Measurements from ENCODE around the gene SPEF2. TPM values are rescaled to one million over a fixed set of nuclear protein-coding genes. Genes with fewer than 3 reads are reported as not detected.

The SPEF2 gene
- total RNA-seq, 1 donor from 2014 or later: 6.9 TPM

DNA sequence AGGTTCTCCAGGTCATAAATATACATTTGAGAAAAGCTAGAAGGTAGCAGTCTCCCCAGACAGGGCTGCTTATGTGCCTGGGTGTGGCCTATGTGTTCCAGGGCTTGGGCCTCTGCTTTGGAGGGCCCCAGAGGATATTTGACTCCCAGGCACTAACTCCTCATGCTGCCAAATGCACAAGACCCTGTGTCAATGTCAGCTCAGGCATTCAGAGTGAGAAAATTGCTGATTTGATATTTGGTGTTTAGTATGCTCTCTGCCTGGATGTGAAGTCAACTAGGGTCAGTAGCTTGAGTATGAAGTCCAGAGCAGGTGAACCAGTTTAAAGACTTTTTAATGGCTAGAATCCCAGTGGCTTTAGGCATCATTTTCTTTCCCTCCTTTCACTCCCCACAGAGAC lies 181.5 kb downstream of the SPEF2 start:
- Mint-ChIP-seq H3K36me3 (ENCODE audit: low read depth) (no peaks in the 10 kb centered on the region), H3K27me3 (ENCODE audit: low read depth) (no peaks in the 10 kb centered on the region), H3K27ac (ENCODE audit: unreplicated experiment) (no peak overlapping the region), H3K4me1 (peaks cover 34% of the 10 kb centered on the region), H3K4me3 (no peak overlapping the region), H3K9me3 (no peaks in the 10 kb centered on the region)
- TF ChIP-seq, protein P1, sequence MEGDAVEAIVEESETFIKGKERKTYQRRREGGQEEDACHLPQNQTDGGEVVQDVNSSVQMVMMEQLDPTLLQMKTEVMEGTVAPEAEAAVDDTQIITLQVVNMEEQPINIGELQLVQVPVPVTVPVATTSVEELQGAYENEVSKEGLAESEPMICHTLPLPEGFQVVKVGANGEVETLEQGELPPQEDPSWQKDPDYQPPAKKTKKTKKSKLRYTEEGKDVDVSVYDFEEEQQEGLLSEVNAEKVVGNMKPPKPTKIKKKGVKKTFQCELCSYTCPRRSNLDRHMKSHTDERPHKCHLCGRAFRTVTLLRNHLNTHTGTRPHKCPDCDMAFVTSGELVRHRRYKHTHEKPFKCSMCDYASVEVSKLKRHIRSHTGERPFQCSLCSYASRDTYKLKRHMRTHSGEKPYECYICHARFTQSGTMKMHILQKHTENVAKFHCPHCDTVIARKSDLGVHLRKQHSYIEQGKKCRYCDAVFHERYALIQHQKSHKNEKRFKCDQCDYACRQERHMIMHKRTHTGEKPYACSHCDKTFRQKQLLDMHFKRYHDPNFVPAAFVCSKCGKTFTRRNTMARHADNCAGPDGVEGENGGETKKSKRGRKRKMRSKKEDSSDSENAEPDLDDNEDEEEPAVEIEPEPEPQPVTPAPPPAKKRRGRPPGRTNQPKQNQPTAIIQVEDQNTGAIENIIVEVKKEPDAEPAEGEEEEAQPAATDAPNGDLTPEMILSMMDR (conservative IDR thresholded peaks at IDR 0.05): no peak
- no peak for DNase-seq (ENCODE audit: low read depth, low spot score)

DNA sequence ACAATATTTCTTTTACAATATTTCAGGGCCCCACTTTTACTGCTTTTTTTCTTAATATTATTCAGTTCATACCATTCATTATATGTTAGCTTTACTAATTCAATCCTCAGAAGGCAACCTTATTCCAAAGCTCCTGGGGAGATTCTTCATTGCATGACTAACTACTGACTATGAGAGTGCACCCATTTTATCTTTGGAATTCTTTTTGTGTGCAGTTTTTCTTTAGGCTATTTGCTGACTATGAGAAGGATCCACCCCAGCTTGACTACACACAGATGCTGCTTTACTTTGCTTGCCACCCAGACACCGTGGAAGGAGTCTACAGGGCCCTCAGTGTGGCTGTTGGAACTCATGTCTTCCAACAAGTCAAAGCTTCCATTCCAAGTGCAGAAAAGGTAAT lies 182.1 kb downstream of the SPEF2 start:
- peaks cover 29% of the 10 kb centered on the region for H3K4me1 Mint-ChIP-seq
- TF ChIP-seq, protein P1 (conservative IDR thresholded peaks at IDR 0.05): no peak
- no peaks in the 10 kb centered on the region for H3K27me3 Mint-ChIP-seq (ENCODE audit: low read depth)
- no peaks in the 10 kb centered on the region for H3K36me3 Mint-ChIP-seq (ENCODE audit: low read depth)
- H3K4me3 Mint-ChIP-seq: no peak overlapping the region
- H3K27ac Mint-ChIP-seq (ENCODE audit: unreplicated experiment): no peak overlapping the region
- no peaks in the 10 kb centered on the region for H3K9me3 Mint-ChIP-seq
- DNase-seq (ENCODE audit: low read depth, low spot score): no peak

DNA sequence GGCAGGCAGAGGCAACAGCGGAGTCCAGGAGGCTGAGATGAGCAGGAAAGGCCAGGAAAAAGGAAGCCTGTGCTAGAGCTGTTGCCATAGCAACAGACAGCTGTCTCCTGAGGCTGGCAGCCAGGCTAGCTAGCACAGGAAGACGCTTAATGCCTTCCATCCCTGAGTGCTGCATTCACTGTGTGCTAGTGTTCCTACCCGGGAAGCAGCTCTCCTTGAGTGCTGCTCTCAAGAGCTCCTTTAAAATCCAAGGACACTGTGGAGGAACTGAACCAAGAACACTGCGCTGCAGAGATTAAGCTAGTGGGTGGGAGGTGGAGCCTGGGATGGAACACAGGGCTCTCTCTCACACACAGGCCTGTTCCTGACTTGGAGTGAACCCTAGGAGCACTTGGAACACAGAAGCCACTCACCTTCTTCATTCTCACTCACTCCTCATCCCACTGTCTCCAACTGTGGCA lies 185.6 kb downstream of the SPEF2 start:
- Mint-ChIP-seq H3K9me3 (no peaks in the 10 kb centered on the region), H3K27me3 (ENCODE audit: low read depth) (no peaks in the 10 kb centered on the region), H3K4me3 (no peak overlapping the region), H3K27ac (ENCODE audit: unreplicated experiment) (no peak overlapping the region), H3K36me3 (ENCODE audit: low read depth) (no peaks in the 10 kb centered on the region), H3K4me1 (peaks cover 19% of the 10 kb centered on the region)
- DNase-seq (ENCODE audit: low read depth, low spot score): peak; percentile 10
- TF ChIP-seq, protein P1 (conservative IDR thresholded peaks at IDR 0.05): no peak

DNA sequence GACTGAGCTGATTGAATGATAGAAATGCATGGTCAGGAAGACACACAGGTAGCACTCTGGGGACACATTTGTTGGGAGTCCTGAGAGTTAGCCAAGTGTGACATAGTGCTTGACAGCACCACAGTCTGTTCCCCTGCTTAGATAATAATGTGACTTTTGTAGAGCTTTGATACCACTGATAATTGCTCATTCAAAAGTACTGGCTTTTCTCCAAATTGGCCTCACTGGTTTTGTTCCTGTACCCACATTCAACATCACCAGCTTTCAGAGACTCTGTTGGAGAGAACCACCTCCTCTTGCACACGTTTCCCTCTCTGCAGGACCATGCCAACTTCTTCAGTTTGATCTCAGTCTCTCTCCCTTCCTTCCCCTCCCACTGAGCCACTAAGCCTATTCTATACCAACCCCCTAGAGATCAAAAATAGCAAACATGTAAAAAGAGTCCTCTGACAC lies 186.6 kb downstream of the SPEF2 start:
- no peak overlapping the region for H3K27ac Mint-ChIP-seq (ENCODE audit: unreplicated experiment)
- no peaks in the 10 kb centered on the region for H3K36me3 Mint-ChIP-seq (ENCODE audit: low read depth)
- TF ChIP-seq, protein P1 (conservative IDR thresholded peaks at IDR 0.05): no peak
- no peaks in the 10 kb centered on the region for H3K9me3 Mint-ChIP-seq
- no peak overlapping the region for H3K4me3 Mint-ChIP-seq
- no peak for DNase-seq (ENCODE audit: low read depth, low spot score)
- H3K27me3 Mint-ChIP-seq (ENCODE audit: low read depth): no peaks in the 10 kb centered on the region
- peaks cover 16% of the 10 kb centered on the region for H3K4me1 Mint-ChIP-seq

DNA sequence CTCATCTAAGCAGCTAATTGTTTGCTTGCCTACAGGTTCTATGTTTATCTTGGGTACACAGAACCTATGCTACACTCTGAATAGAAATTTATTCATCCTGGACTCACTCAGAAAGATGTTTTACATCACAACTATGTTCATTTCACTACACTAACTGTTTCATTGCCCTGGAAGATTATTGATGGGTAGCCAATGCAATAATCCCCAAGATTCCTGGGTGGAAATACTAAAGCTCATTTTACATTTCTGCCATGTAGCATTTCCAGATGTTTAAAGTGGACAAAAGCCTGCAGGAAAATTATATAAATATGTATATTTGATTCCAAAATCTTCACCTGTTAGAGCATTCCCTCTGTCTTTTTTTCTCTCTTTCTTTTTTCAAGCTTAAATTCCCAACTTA lies 187.2 kb downstream of the SPEF2 start:
- H3K36me3 Mint-ChIP-seq (ENCODE audit: low read depth): no peaks in the 10 kb centered on the region
- no peak overlapping the region for H3K4me3 Mint-ChIP-seq
- TF ChIP-seq, protein P1 (conservative IDR thresholded peaks at IDR 0.05): no peak
- DNase-seq (ENCODE audit: low read depth, low spot score): no peak
- H3K9me3 Mint-ChIP-seq: no peaks in the 10 kb centered on the region
- H3K27ac Mint-ChIP-seq (ENCODE audit: unreplicated experiment): no peak overlapping the region
- H3K4me1 Mint-ChIP-seq: peaks cover 16% of the 10 kb centered on the region
- H3K27me3 Mint-ChIP-seq (ENCODE audit: low read depth): no peaks in the 10 kb centered on the region

DNA sequence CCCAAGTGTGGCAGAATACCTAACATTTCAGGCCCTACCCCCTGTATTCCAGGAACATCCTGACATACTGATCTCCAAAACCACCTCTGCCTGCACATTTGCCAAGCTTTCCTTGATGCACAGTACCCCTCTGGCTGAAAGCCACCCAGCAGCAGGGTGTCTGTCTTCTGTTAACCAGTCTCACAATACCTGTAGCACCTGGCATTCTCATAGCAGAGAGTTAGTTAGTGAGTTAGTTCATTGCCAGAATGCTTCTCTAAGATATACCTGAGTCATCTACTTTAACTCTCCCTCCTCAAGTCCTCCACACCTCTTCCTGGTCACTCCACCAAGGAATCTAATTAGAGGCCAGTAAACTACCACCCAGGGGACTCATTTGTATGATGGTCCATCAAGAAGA lies 192.9 kb downstream of the SPEF2 start:
- Mint-ChIP-seq H3K4me3 (no peak overlapping the region), H3K27ac (ENCODE audit: unreplicated experiment) (no peak overlapping the region), H3K4me1 (no peaks in the 10 kb centered on the region), H3K36me3 (ENCODE audit: low read depth) (no peaks in the 10 kb centered on the region), H3K27me3 (ENCODE audit: low read depth) (no peaks in the 10 kb centered on the region), H3K9me3 (no peaks in the 10 kb centered on the region)
- DNase-seq (ENCODE audit: low read depth, low spot score): no peak
- TF ChIP-seq, protein P1 (conservative IDR thresholded peaks at IDR 0.05): no peak

All from neural crest cell (in vitro differentiated cells).